ENCODE measurements around the gene RET.

The RET gene

DNA sequence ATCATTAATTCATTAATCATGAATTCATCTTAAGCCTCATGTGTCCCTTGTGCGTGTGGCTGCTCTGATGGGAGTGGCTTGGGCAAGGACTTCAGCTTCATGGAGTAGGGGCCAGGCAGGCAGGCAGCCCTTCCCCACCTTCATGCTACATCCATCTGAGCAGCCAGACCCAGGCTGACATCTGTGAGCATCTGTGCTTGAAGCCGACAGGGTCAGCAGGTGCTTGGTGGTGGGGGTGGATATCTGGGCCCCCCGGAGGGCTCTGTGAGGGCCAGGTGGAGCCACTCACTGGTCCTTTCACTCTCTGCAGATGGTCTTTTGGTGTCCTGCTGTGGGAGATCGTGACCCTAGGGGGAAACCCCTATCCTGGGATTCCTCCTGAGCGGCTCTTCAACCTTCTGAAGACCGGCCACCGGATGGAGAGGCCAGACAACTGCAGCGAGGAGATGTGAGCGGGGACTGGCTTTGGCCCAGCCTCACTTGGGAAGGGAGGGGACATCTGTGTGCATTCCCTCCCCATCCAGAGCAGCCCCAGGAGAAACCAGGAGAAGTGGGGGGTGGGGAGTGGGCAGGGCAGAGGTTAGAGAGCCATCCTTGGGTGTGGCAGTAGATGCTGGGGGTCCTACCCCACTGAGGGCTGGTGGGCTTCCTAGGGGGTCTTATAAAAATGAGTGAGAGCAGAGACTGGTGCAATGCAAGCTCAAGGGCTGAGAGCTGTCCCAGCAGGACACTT lies 46.7 kb downstream of the RET start:
- no peak for DNase-seq

- DNase-seq: no peak
Observed at GRCh38 chr10:43124094-43124521, 47.2 kb downstream of the RET start.

DNA sequence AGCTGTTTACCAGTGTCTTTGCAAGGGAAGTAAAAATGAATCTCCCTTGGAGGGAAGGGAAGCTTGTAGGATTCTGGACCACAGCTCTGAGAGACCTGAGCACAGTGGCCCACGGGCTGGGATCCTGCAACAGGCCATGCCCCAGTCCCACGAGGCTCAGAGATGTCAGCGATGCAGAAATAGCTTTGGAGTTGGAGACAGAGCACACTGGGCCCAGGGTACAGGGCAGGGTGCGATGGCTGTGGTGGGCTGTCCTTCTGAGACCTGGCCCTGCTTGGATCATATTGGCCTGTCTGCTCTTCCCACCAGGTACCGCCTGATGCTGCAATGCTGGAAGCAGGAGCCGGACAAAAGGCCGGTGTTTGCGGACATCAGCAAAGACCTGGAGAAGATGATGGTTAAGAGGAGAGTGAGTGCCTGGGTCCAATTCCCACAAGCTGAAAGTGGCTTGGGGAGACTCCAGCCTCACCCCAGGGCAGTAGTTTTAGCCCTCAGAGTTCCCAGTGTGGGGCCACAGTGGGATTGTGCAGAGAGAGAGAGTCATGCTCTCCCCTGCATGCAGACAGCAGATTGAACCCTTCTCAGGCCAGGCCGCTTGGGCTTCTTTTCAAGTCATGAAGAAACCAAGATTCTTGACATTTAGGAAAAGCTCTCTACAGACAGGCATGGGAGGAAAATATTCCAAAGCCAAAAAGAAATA lies 47.9 kb downstream of the RET start:
- DNase-seq: no peak

DNA sequence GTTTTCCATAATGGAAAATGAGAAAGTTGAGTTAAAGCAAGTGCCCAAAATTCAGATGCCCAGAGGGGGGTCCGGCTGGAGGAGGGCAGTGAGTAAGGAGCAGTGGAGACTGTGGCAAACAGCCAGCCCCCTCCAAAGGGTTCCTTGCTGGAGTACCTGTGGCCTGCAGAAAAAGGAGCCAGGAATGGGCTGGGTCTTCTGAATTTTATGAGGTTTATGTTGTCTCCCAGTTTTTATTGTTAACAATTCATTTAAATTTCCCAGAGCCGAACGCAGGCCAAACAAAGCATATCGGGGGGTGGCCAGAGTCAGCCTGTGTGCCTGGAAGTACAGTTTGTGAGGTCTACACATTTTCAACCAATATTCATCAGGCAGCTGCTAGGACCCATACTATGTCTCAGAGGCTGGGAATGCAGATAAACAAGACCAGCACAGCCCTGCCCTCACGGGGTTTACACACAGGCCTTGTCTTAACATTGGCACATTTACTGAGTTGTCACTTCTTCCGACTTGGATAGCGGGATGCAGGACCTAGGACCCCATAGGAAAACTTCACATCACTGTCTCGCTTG lies 48.5 kb downstream of the RET start:
- no peak for DNase-seq

DNA sequence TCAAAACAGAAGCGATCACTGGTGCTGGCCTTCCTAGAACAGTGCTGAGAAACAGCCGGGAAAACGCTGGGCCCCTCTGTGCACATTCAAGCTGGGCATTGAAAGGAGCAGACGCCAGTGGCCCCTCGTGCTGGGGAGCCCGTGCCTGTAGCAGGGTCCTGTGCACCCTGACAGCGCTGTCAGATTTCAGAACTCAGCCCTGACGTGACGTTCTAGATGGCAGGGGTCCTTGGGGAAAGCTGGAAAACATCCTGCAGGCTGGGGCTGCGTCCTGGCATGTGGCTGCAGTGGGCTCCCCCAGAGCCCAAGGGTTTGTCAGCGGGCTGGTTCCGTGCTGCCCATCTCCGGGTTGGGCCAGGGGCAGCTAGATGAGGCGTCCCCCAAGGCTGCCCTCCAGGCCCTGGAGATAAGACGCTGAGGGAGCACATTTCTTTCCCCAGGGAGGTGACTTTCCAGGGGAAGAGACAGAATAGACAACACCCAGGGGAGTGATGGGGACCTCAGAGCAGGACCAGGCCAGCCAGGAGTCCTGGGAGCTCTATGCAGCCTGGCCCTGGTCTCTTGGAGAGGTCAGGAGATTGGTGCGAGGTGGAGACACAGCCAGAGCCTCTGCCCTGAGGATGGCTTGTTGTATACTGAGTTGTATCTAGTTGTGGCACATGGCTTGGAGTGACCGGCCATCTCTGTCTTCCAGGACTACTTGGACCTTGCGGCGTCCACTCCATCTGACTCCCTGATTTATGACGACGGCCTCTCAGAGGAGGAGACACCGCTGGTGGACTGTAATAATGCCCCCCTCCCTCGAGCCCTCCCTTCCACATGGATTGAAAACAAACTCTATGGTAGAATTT lies 49.2 kb downstream of the RET start:
- DNase-seq: no peak

DNA sequence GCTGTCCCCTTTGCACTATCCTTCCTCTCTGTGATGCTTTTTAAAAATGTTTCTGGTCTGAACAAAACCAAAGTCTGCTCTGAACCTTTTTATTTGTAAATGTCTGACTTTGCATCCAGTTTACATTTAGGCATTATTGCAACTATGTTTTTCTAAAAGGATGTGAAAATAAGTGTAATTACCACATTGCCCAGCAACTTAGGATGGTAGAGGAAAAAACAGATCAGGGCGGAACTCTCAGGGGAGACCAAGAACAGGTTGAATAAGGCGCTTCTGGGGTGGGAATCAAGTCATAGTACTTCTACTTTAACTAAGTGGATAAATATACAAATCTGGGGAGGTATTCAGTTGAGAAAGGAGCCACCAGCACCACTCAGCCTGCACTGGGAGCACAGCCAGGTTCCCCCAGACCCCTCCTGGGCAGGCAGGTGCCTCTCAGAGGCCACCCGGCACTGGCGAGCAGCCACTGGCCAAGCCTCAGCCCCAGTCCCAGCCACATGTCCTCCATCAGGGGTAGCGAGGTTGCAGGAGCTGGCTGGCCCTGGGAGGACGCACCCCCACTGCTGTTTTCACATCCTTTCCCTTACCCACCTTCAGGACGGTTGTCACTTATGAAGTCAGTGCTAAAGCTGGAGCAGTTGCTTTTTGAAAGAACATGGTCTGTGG lies 50.0 kb downstream of the RET start:
- peak; percentile 21 for DNase-seq

GRCh38 chr10:43127442-43127841 lies 50.6 kb downstream of the RET start:
- no peak for DNase-seq

DNA sequence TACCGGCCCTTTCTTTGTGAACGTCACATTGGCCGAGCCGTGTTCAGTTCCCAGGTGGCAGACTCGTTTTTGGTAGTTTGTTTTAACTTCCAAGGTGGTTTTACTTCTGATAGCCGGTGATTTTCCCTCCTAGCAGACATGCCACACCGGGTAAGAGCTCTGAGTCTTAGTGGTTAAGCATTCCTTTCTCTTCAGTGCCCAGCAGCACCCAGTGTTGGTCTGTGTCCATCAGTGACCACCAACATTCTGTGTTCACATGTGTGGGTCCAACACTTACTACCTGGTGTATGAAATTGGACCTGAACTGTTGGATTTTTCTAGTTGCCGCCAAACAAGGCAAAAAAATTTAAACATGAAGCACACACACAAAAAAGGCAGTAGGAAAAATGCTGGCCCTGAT lies 51.5 kb downstream of the RET start:
- DNase-seq: no peak

DNA sequence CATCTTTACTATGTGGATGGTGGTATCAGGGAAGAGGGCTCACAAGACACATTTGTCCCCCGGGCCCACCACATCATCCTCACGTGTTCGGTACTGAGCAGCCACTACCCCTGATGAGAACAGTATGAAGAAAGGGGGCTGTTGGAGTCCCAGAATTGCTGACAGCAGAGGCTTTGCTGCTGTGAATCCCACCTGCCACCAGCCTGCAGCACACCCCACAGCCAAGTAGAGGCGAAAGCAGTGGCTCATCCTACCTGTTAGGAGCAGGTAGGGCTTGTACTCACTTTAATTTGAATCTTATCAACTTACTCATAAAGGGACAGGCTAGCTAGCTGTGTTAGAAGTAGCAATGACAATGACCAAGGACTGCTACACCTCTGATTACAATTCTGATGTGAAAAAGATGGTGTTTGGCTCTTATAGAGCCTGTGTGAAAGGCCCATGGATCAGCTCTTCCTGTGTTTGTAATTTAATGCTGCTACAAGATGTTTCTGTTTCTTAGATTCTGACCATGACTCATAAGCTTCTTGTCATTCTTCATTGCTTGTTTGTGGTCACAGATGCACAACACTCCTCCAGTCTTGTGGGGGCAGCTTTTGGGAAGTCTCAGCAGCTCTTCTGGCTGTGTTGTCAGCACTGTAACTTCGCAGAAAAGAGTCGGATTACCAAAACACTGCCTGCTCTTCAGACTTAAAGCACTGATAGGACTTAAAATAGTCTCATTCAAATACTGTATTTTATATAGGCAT lies 52.3 kb downstream of the RET start:
- DNase-seq: no peak

DNA sequence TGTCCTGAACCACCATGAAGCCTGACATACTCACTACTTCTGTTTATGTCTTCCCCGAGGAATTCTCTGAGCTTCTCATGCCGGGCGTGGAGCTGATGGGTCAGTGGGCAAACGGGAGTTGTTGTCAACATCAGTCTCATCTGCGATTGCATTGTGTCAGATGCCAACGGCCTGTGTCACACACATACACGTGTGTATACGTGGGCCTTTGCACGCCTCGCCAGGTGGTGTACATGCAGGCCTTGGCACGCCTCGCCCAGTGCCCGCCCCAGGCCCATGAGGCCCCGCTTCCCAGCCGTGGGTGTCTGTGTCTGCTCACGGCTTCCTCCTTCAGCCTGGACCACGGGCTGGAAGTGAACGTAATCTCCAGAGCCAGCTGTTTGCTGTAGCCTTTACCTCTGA lies 53.9 kb downstream of the RET start:
- no peak for DNase-seq

DNA sequence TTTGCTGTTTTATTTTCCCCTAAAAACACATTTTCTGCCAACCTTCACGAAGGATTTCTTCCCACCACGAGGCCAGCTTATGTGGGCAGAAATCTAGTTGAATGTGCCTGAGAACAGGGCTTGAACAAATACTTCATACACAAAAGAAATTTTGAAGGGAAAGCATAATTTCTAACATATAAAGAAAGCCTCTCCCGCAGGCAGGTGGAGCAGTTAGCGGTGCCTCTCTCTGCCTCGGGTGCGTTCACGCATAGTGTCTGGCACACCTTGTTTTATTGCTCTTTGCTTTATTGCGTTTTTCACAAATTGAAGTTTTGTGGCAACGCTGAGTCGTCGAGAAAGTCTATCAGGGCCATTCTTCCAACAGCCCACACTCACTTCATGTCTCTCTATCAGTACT lies 54.4 kb downstream of the RET start:
- DNase-seq: no peak

GRCh38 chr10:43131906-43132305 lies 55.0 kb downstream of the RET start:
- DNase-seq: no peak

- DNase-seq: no peak
Observed at GRCh38 chr10:43132867-43133787, 56.3 kb downstream of the RET start.

DNA sequence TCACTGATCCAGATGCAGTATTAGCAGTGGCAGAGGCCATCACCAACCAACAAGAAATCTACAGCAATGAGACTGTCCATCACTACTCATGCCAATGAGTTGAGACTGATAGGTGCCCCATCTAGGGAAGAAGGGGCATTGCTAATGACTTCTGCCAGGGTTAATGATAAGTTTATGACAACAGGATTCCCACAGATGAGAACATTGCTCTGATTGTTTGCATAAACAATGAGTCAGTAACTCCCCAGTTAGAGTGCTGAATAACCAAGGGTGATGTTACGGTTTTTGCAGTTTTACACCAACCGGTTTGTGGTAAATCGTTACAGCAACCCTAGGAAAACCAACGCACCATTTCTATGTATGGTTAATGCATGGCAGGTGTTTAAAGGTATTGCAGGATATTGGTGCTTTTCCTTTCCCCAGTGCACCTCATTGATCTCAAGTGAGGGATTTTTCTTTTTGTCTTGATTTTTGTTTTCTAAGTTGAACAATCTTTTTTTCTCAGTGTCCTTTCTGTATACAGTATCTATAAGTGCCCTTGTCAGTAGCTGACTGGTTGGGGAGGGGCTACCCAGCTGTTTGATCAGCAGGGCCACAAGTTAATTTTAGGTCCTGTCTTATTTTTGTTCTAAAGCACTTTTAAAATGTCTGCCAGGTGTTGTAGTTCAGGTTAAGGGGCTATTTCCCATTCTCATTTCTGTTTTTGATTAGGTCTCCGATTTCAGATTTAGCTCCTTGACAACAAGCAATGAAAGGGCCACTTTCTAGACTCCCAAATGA lies 57.4 kb downstream of the RET start:
- DNase-seq: no peak

- DNase-seq: no peak
Observed at GRCh38 chr10:43135064-43135463, 58.2 kb downstream of the RET start.

DNA sequence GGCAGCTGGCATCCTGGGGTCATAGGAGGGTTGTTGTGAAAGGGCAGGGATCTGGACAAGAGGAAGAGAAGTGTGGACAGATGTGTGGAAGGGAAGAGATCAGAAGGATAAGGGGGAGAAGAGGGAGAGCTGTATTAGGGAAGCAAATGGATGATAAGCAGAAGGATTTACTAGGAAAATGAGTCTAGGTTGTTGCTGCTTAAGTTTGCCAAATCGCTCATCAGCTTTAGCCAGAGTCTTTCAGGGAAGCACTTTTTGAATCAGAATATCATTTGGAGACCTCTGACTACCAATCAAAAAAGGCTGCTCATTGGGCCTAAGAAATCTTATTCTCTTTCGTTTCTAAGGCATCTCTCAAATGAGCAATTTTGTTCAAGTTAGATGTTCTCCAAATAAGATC lies 58.8 kb downstream of the RET start:
- DNase-seq: no peak

DNA sequence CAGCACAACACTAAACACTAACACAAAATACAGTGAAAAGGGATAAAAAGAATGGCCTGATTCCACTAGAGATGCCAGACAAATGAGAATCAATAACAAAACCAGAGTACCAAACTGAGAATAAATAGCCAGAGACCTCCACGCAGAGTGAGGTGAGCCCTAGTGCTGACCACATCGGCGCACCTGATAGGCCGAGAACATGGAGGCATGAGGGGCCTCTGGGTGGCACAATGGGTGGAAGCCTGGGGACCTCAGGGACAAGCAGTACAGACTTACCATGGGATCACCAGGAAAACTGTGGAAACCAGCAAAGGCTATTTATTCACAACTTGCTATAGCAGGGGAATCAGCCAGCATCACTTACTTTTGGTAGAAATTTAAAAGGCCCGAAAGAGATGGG lies 59.6 kb downstream of the RET start:
- no peak for DNase-seq

DNA sequence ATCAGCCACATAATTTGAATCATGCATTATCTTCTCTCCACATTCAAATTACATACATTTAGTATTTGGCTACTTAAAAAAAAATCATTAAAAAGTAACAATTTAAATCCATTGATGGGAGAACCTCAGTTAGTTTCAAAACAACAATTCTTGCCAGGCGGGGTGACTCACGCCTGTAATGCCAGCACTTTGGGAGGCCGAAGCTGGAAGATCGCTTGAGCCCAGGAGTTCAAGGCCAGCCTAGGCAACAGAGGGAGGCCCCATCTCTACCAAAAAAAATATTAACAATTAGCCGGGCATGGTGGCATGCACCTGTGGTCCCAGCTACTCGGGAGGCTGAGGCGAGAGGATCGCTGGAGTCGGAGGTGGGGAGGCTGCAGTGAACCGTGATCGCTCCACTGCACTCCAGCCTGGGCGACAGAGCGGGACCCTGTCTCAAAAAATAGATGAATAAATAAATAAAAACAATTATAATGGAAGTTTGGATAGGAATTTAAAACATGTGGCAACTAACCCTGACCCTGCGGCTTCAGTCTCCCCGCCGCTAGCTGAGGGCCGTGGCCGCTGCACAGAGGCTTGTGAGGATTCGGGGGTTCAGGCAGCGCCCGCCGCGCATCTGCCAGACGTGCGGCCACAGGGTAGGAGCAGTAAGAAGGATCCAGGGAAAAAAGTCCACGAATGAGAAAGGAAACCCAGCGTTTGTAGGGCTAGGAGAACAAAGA lies 60.3 kb downstream of the RET start:
- peak; percentile 2 for DNase-seq

DNA sequence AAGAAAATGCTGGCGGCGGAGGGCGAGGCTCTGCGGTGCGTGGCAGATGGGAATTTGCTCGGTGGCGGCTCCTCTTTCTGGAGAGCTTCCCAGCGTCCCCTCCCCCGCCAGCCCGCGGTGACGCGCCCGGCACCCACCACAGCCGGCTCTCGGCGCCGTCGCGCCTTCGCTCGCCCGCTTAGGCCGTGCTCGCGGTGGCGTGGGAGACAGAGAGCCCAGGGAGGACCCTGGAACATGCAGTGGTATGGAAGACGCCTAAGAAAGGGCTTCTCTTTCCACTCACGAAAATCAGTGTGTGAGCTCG lies 60.8 kb downstream of the RET start:
- peak; percentile 45 for DNase-seq

All from NCI-H1092 treated with DMSO at 0.1 percent for 48 hours (cell line).